KMS-11 (cell line): Measurements from ENCODE around the gene SELENOV.

Experiments used
- H2AFZ ChIP-seq: fragments of 200-600 bp; sonication (generic); 2 replicates; pipeline ENCODE4 v1.6.1; 2016; ENCODE audit warnings: antibody characterized with exemption, mixed run types, low read depth
- H3K27ac ChIP-seq: fragments of 200-600 bp; sonication (generic); 2 replicates; pipeline ENCODE4 v1.6.1; 2016; ENCODE audit warnings: mild to moderate bottlenecking, mixed run types
- H3K27me3 ChIP-seq: fragments of 200-600 bp; sonication (generic); 2 replicates; pipeline ENCODE4 v1.6.1; 2017; ENCODE audit warnings: mild to moderate bottlenecking, low read depth, mixed run types, moderate library complexity; ENCODE audit not compliant: insufficient read depth
- H3K36me3 ChIP-seq: fragments of 200-600 bp; sonication (generic); 2 replicates; pipeline ENCODE4 v1.6.1; 2017; ENCODE audit warnings: mild to moderate bottlenecking, mixed run types; ENCODE audit not compliant: insufficient read depth
- H3K4me1 ChIP-seq: fragments of 200-600 bp; sonication (generic); 2 replicates; pipeline ENCODE4 v1.6.1; 2016; ENCODE audit warnings: mild to moderate bottlenecking, low read depth, mixed run types; ENCODE audit not compliant: poor library complexity, severe bottlenecking
- H3K4me2 ChIP-seq: fragments of 200-600 bp; sonication (generic); 2 replicates; pipeline ENCODE4 v1.7.0; 2016; ENCODE audit warnings: mild to moderate bottlenecking, mixed run types
- H3K4me3 ChIP-seq: fragments of 200-600 bp; sonication (generic); IDR thresholded peaks from 2 replicates; pipeline ENCODE4 v1.6.1; 2017; ENCODE audit warnings: low read depth, low read length, mixed read lengths; ENCODE audit not compliant: insufficient read depth
- H3K79me2 ChIP-seq: fragments of 200-600 bp; sonication (generic); 2 replicates; pipeline ENCODE4 v1.6.1; 2016; ENCODE audit warnings: low read depth, mixed run types; ENCODE audit not compliant: insufficient read depth
- H3K9ac ChIP-seq: fragments of 200-600 bp; sonication (generic); 2 replicates; pipeline ENCODE4 v1.6.1; 2016; ENCODE audit warnings: mild to moderate bottlenecking, mixed run types
- H4K20me1 ChIP-seq: fragments of 200-600 bp; sonication (generic); 2 replicates; pipeline ENCODE4 v1.6.1; 2016; ENCODE audit warnings: mild to moderate bottlenecking, mixed run types; ENCODE audit not compliant: insufficient read depth
- CTCF ChIP-seq: fragments of 200-600 bp; sonication (generic); conservative IDR thresholded peaks from 2 replicates; pipeline ENCODE4 v1.6.1; 2017; ENCODE audit warnings: low read depth, mild to moderate bottlenecking, antibody characterized with exemption, low read length, moderate library complexity, mixed read lengths

Gene SELENOV

GRCh38 chr19:39553082-39553652, 38.2 kb downstream of the SELENOV start:
- no peak overlapping the region for H2AFZ ChIP-seq
- no peaks in the 10 kb centered on the region for H3K27me3 ChIP-seq
- no peak overlapping the region for H3K4me2 ChIP-seq
- no peaks in the 10 kb centered on the region for H3K36me3 ChIP-seq
- no peak for TF ChIP-seq CTCF
- H4K20me1 ChIP-seq = no peaks in the 10 kb centered on the region
- H3K27ac ChIP-seq = no peak overlapping the region
- H3K9ac ChIP-seq = no peak overlapping the region
- peaks cover 27% of the 10 kb centered on the region for H3K4me1 ChIP-seq
- no peaks in the 10 kb centered on the region for H3K79me2 ChIP-seq
- H3K4me3 ChIP-seq = no peak overlapping the region

- no peaks in the 10 kb centered on the region for H3K36me3 ChIP-seq
- no peak overlapping the region for H2AFZ ChIP-seq
- no peaks in the 10 kb centered on the region for H4K20me1 ChIP-seq
- H3K4me3 ChIP-seq = no peak overlapping the region
- H3K27ac ChIP-seq = no peak overlapping the region
- no peak overlapping the region for H3K4me2 ChIP-seq
- no peak overlapping the region for H3K9ac ChIP-seq
- H3K4me1 ChIP-seq = peaks cover 35% of the 10 kb centered on the region
- no peaks in the 10 kb centered on the region for H3K27me3 ChIP-seq
- TF ChIP-seq CTCF = no peak
- H3K79me2 ChIP-seq = no peaks in the 10 kb centered on the region
Observed at GRCh38 chr19:39554701-39555311, 39.9 kb downstream of the SELENOV start.

GRCh38 chr19:39555883-39556282, 40.9 kb downstream of the SELENOV start:
- H3K4me3 ChIP-seq = no peak overlapping the region
- H3K27me3 ChIP-seq = no peaks in the 10 kb centered on the region
- H3K79me2 ChIP-seq = no peaks in the 10 kb centered on the region
- H2AFZ ChIP-seq = no peak overlapping the region
- H4K20me1 ChIP-seq = no peaks in the 10 kb centered on the region
- peaks cover 35% of the 10 kb centered on the region for H3K4me1 ChIP-seq
- no peaks in the 10 kb centered on the region for H3K36me3 ChIP-seq
- no peak overlapping the region for H3K4me2 ChIP-seq
- no peak overlapping the region for H3K27ac ChIP-seq
- no peak for TF ChIP-seq CTCF
- H3K9ac ChIP-seq = no peak overlapping the region

- H3K27ac ChIP-seq = no peak overlapping the region
Observed at GRCh38 chr19:39557811-39558623, 43.1 kb downstream of the SELENOV start.

More at GRCh38 chr19:39557811-39558623, 43.1 kb downstream of the SELENOV start:
- peak overlapping the region; percentile 20 for H3K4me2 ChIP-seq
- no peaks in the 10 kb centered on the region for H3K27me3 ChIP-seq
- peaks cover 19% of the 10 kb centered on the region for H3K4me1 ChIP-seq
- no peak overlapping the region for H3K9ac ChIP-seq
- no peaks in the 10 kb centered on the region for H3K79me2 ChIP-seq
- no peaks in the 10 kb centered on the region for H4K20me1 ChIP-seq
- H3K4me3 ChIP-seq = no peak overlapping the region
- no peak for TF ChIP-seq CTCF
- H2AFZ ChIP-seq = no peak overlapping the region
- H3K36me3 ChIP-seq = no peaks in the 10 kb centered on the region
